G401.6 (cell line): ENCODE measurements around the gene CELF2.

Source experiments
- FAIRE-seq: peaks from 2 replicates; lab custom pipeline; 2012; peaks lifted over from hg19 to GRCh38; lab: Jason Lieb, UNC

CELF2 gene

DNA sequence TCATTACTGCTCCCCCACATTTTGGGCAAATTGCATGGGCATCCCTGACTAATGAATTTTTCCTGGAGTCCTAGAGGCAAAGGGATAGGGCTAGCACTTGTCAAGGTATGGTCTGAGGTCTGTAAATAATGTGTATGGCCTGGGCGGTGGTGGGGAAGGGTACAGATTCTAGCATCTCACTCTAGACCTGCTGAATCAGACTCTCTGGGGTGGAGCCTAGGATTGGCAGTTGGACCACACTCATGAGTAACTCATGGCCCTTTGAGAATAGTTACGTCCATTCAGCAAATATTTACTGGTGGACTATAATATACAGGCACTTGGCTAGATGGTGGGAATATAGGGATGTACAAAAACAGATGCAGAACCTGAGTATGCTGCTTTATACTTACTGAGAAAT lies 118.0 kb downstream of the CELF2 start:
- no peak for FAIRE-seq

DNA sequence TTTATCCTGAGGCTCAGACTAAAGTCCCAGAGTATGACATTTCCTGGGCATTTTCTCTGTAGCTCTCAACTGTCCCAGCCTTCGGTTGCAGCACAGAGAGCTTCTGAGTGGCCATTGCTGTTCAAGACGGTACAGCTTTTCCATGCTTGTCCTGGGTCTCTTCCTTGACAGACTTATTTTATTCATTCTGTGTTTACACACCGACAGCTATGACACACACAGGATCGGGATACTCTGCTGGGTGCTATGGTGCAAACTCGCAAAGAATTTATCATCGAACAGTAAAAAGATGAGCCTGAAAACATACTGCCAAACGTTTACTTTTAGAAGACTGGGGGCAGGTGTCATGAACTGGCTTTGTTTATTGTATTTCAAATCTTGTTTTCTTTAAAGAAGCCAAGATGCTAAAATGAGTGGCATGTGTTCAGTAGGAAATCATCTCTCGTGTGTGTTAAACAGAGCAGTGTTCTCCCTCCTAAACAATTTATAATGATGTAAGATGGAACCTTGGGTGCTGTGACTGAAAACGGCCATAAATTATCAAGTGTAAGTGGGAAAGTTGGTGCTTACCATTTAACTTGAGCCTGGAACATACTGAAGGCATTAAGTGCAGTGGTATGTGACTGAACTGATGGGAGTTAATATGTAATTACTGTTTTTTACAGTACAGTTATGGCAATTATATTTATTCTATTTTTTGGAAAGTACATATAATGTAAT lies 120.8 kb downstream of the CELF2 start:
- FAIRE-seq = no peak

DNA sequence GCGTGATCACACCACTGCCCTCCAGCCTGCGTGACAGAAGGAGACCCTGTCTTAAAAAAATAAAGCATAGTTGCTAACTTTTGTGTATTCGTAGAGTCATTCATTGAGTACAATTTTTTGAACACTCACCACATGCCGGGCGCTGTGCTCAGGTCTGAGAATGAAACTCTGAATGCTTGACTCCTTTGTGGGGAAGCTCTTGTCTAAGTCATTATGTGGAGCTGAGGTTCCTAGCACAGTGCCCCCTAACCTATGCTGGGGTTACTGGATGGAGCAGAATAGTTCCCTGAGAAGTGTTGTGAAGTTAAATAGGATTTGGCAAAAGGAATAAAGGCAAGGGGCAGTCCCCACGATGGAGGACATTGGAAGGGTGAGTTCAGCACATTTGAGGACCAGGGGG lies 123.3 kb downstream of the CELF2 start:
- FAIRE-seq = no peak

DNA sequence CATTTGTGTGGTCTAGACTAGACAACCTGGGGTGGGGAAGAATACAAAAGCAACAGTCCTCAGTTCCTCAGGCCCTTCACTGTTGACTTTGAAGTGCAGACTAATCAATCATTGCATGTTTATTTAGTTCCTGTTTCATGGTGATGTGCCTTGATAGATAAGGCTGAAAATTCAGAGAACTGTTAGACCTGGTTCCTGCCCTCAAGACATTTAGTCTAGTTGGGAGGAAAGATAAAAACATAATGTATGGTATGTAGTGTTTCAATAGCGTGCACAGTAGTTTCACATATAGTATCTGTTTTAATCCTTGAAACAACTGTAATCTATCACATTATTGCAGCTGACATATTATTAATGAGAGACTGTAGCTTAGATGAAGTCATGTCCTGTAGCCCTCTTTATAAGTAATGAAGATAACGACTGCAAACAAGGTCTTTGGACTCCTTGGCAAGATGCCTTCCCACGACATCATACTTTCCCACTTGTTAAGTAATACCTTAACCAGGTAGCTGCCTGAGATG lies 124.0 kb downstream of the CELF2 start:
- FAIRE-seq = no peak

DNA sequence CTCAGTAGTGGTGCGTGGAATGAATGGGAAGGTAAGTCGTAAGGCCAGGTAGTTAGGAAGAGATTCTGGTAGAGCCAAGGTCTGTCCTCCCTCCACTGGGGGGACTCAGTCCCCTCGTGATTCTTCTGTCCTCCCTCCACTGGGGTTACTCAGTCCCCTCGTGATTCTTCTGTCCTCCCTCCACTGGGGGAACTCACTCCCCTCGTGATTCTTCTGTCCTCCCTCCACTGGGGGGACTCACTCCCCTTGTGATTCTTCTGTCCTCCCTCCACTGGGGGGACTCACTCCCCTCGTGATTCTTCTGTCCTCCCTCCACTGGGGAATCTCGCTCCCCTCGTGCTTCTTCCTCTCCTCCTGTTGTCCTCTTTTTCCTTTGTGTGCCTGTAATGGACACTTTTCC lies 125.1 kb downstream of the CELF2 start:
- FAIRE-seq = no peak

DNA sequence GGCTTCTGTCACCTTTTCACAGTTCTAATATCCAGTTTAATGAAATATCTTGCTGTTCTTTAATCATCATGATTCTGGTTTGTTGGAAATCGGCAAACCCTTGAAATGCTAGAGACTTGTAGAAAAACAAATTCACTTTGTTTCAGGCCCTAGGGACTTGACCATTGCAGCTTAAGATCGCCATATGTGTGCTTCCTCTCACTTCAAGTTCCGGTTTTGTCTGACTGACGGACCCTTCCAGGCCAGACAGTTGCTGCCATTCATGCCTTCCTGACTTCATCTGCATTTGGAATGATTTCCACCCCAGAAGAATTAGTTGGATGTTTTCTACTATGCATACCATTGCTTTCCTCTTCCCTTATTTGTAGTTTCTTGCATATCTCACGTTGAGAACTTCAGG lies 125.6 kb downstream of the CELF2 start:
- FAIRE-seq = no peak

DNA sequence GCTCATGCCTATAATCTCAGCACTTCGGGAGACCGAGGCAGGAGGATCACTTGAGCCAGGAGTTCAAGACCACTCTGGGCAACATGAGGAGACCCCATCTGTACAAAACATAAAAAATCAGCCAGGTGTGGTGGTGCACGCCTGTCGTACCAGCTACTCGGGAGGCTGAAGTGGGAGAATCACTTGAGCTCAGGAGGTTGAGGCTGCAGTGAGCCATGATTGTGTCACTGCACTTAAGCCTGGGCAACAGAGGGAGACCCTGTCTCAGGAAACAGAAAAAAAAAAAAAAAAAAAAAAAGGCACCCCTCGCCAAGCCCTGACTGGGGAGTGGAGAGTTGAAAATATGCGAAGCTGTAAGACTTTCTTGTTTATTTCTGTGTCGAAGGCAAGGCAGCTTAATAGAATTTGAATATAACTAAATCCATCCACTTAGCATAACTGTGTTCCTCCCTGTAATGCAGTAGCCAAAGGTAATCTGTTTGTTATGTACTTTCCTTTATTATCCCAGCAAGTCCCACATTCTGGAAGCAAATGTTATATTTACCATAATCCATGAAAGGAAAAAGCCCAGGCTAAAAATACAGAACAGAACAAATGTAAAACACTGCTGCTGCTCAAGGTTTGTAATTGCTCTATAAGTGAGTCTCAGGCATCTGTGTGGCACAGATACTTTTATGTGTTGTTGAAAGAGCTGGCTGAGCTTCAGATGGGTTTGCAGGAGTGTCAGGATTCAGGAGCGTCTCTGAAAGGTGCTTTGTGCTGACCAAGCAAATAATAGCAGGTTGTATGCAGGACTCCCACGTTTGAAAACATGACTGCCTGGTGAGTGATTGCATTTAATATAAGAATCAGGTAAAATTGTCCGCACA lies 127.2 kb downstream of the CELF2 start:
- FAIRE-seq = no peak

DNA sequence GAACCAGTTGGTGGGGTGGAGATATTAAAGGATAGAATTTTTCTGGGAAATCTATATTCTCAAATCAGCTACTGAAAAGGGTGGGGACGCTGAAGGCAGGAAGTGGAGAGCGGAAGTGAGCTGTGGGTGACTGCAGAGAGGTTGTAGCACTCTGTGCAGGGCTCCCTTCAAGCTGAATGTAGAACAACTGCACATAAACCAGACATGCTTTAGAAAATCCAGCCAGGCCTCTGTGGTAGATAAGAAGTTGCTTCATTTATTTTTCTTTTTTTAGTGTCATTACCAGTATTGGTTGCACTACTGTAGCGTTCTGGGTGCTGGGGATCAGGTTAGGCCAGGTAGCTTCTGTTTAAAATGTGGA lies 127.8 kb downstream of the CELF2 start:
- no peak for FAIRE-seq

DNA sequence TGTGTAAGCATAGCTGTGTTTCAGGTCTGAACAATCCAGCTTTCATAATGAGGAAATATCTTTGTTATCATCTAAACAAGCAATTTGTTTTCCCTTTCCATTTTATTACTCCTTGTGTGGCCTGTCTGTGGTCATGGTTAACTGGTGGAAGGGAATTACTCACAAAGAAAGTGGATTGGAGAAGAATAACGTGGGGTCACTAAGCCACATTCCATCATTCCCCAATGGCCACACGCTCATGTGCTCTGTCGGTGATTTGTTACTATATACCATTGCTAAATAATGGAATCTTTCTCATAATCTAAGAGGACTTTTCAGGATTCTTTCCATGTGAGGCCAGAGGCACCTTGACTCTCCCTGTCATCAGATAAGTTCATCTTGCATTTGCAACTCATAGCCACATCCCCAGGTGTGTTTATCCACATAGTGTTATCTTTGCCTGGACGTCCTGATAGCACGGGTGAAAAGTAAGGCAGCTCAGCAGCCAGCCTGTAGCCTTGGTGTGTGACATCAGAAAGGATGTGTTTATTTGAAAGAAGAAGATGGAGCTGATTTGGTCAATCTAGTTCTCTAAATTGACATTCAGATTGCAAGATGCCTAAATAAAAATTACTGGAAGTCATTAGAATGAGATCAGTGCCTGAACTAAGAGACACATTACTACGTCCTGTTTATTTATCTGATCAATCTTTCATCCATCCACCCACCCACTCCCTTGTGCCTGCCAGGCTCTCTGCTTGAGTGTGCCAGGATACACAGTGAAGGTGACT lies 128.9 kb downstream of the CELF2 start:
- no peak for FAIRE-seq

DNA sequence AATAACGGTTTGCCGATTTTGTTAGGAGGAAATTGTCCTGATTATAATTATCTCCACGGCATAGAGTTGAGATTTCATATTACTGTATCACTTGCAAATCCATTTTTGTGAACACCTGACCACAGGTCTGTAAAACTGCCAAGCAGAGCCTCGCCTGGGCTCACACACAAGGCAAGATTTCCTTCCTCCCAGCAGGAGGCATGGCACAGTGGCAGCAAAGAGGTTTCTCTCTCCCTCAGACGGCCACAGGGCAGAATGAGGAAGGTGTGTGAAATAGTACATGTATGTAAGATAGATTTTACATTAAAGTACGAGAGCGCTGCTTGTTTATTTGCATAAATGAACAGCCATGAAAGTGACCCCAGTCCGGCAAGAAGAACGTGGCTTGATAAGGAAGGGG lies 130.1 kb downstream of the CELF2 start:
- no peak for FAIRE-seq

DNA sequence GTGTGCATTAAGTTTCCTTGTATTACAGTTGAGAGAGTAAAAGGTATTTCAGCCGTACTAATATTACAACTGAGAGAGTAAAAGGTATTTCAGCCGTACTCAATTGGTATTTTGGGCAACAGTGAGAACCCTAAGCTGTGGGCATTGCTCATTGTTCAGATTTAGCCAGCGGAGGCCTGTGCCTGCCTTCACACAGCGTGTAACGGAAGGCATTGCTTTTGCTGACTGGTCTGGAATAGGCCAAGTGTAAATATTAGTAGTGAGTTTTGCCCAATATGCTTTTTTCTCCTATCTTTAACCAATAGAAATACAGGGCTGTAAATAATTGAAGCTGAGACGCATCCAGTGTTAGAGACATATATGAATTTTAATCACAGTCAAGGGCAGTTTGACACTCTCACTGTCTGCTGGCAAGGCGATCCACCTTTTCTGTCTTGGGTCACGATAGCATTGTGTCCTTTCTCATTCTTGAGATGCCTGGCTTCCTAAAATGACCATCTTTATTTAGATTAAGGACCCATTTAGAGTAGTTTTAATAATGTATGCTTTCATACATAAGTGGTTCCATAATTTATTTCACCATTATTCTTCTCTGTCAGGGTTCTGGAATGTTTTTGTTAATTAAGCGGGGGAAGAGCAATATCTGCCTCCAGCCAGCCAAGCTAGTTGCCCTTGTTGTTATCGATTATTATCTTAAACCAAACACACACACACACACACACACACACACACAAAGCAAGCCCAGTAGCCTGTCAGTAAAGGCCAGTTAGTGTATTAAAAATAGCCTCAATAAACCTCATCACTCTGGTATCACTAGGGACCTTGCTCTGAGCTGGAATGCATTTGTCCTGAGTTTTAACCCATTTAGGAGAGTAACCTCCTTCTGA lies 130.7 kb downstream of the CELF2 start:
- FAIRE-seq = no peak

DNA sequence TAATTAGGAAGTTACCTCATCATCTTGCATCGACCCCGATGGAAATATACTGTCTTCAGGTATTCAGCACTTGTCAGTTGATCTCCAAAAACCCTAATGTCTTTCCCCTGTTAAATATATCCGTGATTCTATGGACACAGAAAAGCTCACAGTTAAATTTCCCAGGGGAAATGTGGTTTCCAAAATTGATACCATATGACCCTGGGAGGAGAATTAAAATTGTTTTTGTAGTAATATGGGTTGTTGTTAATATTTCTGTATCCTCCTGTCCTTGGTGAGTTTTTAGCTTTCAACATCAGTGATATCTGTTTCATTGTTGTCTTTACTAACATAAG lies 132.1 kb downstream of the CELF2 start:
- FAIRE-seq = no peak

DNA sequence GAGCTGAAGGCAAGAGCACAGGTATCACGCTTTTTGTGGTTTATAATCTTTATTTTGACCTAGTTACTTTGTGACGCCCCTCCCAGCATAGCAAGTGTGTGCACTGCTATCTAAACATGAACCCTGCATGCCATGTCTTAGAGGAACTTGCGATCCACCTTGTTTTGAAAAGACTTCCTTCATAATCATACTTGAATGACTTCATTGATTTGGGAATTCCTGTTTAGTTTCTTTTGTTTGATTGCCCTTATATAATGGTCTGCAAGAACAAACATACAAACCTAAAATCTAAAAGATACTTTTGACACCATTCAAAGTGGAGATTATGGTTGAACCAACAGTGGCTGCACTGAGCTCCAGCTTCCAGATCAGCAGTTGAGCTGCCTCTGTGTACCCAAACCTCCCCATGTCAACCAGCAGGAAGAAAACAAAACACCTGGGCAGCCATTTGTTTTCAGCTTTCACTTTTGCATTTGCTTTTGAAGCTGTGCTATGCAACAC lies 132.6 kb downstream of the CELF2 start:
- FAIRE-seq = no peak

DNA sequence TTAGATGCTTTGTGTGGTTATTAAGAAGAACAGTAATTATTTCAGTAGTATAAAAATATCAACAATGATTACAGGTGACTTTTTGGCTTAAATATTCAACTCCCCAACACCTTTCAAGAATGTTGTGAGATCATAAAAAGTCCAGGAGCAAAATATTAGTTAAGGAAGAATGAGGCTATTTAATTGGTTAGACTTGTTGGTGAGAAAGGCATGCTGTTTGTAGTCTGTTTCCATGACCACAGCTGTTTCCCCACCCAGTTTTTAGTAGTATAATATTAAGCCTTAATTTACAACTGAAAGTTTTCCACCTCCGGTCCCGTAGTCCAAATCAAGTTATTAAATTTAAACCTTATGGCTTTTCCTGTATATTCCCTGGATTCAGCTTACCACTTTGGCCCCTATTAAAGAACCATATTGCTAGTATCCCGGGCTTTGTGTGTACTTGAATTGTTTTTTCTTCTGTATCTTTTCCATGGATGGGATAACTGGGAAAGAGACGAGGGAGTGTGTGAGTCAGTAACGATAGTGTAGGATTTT lies 133.3 kb downstream of the CELF2 start:
- FAIRE-seq = no peak

DNA sequence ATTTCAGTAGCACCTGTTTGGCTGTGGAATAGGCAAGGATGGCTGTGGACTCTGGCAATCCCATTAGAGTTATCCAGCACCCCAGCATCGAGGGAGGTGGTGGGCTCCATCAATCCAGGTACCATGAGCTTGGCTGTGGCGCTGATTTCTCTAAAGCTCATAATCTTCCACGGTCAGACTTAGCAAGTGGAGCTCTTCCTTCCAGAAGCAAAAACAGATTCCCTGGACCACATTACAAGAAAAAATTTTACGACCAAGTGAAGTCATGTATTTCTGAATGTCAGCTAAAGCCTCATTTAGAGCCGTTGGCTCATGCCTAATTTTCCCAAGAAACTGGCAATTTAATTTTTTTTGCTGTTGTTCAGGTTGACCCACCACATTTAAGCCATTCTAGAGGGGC lies 135.1 kb downstream of the CELF2 start:
- no peak for FAIRE-seq

DNA sequence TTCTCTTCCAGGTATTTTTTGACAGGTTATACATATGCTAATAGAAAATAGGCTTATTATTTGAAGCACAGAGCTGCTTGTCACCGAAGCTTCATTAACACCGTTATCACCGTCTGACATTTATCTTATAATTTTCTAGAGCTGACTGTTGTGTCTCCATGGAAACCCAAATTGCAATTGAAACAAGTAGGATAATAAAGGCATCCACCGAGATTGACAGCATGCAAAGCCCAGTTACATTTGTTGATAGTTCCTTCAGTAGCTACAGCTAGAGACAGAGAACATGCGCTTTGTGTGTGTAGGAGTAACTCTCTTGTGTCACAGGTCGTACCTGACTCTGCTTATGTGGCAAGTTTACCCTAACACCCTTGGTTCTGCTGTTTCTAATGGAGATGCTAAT lies 135.6 kb downstream of the CELF2 start:
- FAIRE-seq = no peak

DNA sequence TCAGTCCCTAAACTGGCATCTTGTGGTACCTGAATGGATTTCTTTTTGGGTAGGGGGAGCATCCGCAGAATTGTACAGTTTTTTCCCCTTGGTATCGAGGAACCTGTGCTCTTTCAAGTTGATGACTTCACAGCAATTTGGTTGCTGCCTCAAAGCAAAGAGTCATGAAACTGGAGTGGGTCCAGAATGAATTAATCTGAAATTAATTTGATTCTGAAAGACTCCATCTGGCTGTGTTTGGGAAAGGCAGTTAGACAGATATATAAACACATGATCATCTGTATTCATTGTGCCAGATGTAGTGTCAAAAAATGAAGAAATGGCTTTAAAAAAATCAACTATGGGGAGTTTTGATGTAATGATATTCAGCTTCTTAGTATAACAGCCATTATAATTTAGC lies 136.1 kb downstream of the CELF2 start:
- no peak for FAIRE-seq

DNA sequence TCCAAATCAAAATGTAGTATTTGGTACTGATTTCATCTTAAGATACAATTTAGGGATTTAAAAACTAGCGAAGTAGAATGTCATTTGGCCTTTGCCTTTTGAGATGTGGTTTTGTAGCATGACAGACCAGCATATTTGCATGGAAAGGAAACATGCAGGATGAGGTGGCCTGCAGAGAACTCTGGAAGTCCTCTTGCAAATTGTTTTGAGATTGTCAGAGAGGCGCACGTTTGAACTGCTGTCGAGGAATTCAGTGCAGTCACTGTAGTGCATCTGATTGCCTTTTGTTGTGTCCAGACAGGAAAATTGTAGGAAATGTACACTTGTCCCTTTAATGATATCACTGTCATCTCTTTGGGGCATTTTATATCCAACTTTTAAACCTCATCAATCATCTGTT lies 136.7 kb downstream of the CELF2 start:
- no peak for FAIRE-seq

DNA sequence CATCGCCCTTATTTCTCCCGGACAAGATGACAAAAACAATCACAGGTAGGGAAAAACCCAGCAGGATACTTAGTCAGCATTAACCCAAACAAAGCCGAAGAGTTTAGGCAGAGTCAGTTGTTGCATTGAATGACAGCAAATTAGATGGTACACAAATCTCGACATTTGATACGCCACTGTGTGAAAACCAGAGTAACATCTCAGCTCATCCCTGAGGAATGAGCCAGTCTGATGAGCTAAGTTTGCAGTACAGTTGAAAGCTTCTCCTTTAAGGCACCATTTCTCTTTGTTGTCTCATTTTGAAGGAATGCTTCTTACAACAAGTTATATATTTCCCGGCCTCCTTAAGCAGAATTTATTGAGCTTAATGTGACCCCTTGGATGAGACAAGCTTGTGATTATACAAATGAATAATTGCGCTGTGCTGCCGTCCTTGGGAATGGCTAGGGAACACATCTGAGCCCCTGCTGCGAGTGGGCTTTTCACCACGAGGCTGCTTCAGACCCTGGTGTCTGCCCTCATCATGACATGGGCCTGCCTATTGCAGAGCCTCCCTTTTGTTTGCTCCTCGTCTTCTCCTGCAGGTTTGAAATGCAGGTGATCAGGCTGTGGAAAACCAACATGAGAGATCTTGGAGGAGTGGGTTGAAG lies 137.3 kb downstream of the CELF2 start:
- no peak for FAIRE-seq

DNA sequence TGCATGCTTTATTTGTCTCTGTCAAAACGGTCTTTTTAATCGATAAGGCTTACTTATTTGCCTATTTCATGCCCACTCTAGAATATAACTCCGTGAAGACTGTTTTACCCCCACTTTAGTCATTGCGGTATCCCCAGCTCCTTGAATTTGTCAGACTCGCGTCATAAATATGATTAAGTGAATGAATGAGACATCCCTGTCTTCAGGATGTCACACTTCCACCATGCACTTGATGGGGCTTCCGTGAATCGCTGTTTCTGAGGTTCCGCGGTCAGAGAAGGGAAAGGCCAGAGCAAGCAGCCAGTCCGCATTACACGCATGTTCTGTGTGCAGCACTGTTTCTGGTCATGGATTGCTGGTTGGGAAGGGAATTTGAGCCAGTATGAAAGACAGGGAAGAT lies 138.8 kb downstream of the CELF2 start:
- no peak for FAIRE-seq
